Right renal cortex interstitium (tissue), 3 donors: ENCODE data around the gene MYCN. TPM values are rescaled to one million over a fixed set of nuclear protein-coding genes. Genes with fewer than 3 reads are reported as not detected.
"Not testable (repeated sequence)": the region's sequence is repeated elsewhere in the genome, so short reads cannot be mapped to it uniquely, and the experiment has no call there.

ENCODE experiments used
- DNase-seq, 3 donors: peaks; one replicate each; pipeline ENCODE4 v3.0.0-alpha.2; 2013; ENCODE audit warnings: low read depth in 3 of 3, low spot score in 2 of 3
- polyA plus RNA-seq, 3 donors: library from polyadenylated mRNA; unstranded; fragments of 120-200 nt; gene quantifications; one replicate each; pipeline ENCODE4 v1.2.1, GENCODE V29; 2013; ENCODE audit not compliant: insufficient read length in 3 of 3

The MYCN gene
- polyA plus RNA-seq, 3 donors = 28.5 to 34.2 (median 33.8) TPM

DNA sequence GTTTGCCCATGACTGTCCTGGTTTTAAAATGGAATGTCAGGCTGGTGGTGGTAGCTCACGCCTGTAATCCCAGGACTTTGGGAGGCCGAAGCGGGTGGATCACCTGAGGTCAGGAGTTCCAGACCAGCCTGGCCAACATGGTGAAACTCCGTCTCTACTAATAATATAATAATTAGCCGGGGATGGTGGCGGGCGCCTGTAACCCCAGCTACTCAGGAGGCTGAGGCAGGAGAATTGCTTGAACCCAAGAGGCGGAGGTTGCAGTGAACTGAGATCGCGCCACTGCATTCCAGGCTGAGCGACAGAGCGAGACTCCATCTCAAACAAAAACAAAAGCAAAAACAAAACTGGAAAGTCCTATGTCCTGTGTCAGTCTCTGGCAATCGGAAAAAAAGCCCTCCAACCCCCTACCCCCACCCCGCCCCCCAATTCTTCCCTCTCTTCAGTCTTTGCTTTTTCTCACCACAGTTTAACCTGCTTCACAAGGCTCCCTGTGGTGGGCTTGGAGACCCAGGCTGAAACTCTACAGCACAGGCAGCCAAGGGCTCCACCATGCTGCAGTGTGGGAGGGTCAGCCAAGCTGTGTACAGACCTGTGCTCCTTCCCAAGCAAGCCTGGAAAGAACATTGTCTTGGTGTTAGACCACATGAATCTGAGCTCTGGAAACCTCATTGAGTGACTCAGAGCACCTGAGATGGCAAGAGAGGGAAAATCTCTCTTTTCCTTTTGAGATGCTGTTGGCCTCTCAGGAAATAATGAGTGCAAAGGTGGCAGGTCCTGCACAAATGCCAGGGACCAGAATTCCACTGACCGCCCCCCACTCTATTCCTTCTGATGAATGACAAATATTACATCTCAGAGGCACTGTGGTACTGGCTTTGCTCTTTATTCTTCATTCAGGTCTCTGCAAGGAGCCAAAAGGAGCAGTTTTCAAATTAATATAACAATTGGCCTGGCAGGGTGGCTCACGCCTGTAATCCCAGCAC lies 16.7 kb downstream of the MYCN start:
- DNase-seq = no peak

DNA sequence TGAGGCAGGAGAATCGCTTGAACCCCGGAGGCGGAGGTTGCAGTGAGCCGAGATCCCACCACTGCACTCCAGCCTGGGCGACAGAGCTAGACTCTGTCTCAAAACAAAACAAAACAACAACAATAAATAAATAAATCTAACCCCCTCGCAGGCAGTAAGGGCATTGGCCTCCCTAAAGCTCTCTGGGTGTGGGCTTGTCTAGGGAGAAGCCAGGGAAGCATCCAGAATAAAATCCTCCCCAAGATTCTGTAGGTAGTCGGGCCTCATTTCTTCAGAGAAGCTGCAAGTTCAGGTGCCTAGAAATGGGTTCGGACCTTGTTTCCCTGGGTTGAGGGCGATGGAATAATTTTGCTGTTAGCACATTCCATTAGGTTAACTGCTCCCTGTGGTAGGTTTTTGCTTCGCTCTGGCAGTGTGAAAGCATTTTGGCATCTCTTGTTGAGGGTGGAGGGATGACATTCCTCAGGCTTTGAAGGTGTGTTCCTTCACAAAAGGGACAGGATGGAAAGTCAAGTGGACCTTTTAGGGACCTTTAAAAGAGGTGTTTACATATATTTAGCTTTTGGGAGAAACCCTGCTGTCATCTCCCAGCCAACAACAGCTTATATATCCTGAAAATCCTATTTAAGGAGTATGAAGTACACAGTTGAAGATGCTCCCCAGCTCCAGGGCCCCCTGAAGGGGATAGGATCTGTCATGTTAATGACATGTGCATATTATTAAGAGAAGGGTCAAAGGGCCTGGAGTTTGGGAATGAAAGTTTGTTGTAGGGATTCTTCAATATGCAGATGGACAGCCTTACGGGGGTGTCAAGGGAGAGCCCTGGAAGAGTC lies 17.7 kb downstream of the MYCN start:
- DNase-seq = no peak

DNA sequence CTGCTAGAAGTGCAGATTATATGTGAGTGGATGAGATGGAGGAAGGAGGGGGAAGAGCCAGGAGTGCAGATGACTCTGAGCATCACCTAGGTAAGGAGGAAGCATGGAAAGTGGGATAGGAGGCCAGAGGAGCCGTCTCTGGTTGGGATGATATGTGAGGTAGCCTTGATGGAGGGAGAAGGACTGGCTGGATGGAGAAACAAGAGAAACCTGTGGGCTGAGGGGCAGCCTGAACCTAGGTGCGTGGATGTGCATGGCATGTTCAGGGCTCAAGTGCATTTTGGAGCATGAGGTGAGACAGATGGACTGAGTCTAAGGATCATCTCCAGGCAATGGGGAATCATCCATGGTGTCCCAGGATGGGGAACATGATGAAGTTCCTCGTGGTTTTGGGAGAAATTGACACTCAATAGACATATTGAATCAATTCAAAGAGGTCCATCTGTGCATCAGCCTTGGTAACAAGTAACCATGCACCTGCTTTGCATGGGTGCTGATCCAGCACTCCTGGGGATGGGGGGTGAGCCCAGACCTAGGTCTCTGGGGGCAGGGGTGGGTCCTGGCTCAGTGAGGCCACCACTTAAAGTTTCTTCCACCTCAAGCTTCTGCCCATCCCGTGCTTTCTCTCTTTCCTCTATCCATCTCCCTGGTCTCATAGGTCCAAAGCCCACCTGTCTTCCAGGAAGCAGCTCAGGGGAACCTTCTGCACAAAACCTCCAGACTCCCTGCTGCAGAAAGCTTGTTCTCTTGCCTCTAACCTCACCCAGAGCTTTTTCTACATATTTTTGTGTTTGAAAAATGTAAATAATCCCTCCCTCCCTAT lies 19.2 kb downstream of the MYCN start:
- no peak for DNase-seq

DNA sequence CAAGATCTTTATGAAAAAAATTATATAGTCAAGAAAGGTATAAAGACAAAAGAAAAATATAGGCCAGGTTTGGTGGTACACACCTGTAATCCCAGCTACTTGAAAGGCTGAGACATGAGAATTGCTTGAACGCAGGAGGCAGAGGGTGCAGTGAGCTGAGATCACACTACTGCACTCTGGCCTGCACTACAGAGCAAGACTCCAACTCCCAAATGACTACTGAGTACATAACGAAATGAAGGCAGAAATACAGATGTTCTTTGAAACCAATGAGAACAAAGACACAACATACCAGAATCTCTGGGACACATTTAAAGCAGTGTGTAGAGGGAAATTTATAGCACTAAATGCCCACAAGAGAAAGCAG lies 19.8 kb downstream of the MYCN start:
- DNase-seq = not testable (repeated sequence)

DNA sequence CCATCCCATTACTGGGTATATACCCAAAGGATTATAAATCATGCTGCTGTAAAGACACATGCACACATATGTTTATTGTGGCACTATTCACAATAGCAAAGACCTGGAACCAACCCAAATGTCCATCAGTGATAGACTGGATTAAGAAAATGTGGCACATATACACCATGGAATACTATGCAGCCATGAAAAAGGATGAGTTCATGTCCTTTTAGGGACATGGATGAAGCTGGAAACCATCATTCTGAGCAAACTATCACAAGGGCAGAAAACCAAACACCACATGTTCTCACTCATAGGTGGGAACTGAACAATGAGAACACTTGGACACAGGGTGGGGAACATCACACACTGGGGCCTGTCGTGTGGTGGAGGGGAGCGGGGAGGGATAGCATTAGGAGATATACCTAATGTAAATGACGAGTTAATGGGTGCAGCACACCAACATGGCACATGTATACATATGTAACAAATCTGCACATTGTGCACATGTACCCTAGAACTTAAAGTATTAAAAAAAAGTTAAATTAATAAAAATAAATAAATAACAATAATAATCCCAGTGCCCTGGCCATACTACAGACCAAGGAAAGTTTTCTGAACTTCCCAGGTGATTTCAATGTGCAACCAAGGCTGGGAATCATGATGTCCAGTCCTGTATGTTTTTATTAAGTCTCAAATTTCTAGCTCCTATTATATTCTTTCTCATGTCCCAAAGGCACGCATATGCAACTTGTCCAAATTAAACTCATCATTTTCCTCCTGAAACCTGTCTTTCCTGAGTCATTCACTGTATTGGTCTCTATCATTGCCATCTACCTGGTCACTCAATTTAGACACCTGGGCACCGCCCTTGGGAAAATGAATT lies 23.0 kb downstream of the MYCN start:
- DNase-seq = not testable (repeated sequence)

DNA sequence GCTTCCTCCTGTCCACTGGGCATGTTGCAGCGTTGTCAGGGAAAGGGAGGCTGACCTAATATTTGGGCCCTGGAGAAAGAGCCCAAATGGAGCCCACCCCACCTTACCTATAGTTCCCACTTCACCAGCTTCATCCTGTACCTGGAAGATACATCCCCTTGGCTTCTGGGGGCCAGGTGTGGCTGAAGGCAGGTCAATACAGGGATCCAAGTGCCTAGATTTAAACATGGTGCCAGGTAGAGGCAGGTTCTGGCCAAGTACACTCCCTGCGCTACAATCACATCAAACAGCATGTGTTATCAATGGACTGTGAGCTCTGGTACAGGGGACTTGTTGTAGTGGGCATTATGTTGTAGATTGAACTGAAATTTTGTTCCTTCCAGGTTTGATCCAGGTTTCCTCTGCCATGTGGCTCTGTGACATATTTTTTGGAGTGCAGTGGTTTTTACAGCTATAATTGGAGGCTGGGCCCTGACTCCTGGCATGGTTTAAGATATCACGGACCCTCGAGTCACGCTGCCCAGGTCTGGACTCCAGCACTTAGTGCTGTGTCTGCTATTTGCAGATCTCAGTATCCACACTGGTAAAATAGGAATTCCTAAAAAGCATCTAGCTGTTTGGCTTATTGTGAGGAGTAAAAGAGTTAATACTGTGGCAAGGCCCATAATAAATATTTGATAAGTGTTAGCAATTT lies 23.8 kb downstream of the MYCN start:
- no peak for DNase-seq

DNA sequence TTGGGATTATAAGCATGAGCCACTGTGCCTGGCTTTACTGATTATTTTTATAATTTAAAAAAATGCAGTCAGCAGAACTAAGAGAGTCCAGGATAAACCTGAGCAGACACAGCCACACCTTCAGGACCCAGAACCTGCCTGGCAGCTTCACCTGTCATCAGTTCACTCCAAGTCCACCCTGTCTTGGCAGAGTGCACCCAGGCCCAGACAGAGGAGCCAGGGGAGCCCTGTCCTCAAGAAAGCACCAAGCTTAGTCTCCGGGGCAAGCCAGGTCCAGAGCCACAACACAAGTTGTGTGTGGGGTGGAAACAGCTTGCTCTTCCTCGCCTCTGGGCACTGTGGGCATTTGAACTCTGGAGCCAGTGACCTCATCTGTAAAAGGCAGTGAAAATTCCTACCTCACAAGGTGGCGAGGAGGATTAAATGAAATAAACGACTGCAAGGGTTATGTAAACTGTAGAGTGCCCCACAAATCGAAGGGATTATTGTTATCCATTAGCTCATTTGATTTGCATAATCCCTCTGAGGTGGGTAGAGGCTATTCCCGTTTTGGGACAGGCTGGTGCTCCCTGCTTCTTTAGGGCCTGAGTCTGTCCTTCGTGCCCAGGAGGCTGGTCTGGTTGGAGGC lies 24.7 kb downstream of the MYCN start:
- no peak for DNase-seq

DNA sequence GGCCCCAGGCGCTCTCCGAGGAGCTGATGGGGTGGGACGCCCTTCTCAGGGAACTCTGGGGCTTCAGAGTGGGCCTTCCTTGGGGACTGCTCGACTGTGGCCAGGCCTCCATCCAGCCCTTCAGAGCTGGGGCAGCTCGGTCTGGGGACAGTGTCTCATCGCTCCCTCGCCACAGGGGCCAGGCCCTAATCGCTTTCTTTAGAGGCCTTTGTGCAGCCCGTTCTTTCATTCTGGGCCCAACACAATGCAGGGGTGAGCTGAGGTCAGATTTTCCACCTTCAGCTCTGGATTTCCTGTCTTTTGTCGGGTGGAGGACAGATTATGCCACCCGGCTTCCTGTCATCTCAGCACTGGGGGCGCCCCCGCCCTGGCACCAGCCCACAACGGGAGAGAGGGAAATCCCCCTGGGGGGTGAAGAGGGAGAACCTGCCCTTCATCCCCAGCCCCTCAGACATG lies 25.2 kb downstream of the MYCN start:
- no peak for DNase-seq

DNA sequence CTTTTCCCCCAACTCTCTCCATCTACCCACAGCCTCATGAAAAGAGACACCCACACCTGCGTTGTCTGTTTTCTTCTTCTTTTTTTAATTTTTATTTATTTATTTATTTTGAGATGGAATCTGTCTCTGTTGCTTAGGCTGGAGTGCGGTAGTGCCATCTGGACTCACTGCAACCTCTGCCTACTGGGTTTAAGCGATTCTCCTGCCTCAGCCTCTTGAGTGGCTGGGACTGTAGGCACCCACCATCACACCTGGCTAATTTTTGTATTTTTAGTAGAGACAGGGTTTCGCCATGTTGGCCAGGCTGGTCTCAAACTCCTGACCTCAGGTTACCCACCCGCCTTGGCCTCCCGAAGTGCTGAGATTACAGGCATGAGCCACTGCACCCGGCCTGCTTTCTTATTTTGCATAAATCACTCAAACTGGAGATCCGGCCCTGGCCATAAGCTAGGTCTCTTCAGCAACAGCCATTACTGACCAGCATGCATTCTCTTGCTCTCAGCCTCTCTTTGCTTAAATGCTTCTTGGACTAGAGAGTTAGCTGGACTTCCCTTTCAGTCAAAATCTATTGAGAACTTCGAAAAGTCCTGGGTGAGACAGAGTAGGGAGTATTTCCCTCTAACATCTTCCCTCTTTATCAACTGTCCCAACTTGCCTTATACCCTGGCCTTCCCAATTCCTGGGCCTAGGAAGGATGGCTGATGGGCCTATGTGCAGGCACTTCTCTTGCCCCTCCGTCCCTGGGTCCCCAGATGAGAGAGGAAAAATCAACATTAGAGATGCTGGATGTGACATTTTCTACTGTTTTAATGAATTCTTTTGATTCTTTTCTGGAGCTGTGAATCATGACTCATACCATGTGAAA lies 27.3 kb downstream of the MYCN start:
- DNase-seq = no peak

DNA sequence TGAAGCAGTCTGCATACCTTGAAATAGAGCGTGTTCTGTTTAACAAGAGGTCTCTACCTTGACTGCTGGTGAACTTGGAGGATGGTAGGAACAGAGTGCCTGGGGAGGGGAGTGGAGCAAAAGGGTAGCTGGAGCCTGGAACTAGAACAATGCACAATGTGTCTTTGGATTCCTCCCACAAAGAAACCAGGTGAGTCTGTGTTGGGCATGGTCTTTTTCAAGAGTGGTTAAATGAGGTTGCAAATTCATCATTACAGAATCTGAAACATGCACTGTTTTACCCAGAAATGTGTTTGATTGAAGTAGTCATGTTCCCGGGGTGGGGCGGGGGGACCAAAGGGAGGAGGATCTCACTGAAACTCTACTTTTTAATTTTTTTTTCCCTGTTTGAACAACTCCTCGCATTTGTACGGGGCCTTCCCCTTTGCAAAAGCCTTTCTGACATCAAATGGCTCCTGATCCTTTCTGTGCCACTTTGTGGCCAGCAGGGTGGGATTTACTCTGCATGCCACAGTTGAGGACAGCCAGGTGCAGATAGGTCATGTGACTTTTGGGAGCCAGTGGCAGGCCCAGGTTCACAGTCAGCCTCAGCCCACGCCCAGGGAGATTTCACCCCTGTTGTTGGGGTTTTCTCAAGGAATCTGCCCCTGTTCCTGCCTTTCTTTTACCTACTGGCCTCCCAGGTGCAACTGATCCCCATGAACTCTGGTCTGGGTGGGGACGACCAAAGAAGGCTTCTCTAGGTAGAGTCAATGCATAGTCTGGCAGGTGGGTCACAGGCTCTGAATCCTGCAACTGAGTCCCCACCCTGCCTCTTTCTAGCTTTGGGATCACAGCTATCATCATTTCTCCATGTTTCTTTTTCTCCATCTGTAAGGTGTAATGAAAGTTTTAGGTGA lies 28.2 kb downstream of the MYCN start:
- DNase-seq = no peak

DNA sequence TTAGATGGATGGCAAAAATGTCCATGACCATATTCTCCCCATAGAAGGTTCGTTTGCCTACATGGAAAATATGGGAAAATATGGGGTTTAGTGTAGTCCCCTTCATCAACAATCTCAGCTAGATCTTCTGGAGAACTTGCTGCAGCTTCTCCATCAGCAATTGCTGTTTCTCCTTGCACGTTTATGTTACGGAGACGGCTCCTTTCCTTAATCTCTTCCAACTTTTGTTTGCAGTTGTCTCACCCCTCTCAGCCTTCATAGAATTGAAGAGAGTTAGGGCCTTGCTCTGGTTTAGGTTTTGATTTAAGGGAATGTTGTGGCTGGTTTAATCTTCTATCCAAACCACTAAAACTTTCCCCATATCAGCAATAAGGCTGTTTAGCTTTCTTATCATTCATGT lies 28.9 kb downstream of the MYCN start:
- DNase-seq = no peak

DNA sequence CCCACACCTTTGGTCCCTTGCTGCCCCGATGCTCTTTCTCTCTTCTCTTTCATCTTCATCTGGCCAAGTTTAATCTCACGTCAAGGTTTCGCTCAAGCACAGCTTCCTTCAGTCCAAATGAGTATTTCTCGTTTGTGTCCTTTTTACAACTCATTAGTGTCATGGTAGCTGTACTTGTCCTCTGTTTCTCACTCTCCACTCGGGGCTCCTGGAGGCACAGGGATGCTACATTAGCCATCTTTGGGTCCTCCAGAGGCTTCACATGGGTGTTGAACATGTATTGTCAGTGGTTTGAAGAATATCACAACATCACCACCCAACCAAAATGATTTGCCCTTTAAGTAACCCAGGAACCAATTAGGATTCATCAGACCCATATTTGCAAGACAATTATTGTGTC lies 30.4 kb downstream of the MYCN start:
- no peak for DNase-seq

DNA sequence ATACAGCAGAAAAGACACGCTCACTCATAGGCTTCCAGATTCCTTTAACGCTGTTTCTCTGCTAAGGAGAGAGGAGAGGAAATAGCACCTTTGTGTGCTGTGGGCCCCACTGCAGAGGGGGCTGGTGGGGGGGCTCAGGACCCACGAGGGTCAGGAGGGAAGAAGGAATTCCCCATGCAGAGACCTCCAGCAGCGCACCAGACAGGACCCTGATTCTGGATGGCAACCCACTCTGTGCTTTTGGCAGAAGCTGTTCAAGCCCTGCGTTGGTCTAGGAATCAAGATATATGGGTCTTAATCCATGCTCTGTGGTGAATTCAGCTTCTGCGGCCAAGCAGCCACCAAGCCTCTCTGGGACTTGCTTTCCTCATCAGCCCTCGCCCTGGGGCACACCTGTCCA lies 31.0 kb downstream of the MYCN start:
- no peak for DNase-seq

DNA sequence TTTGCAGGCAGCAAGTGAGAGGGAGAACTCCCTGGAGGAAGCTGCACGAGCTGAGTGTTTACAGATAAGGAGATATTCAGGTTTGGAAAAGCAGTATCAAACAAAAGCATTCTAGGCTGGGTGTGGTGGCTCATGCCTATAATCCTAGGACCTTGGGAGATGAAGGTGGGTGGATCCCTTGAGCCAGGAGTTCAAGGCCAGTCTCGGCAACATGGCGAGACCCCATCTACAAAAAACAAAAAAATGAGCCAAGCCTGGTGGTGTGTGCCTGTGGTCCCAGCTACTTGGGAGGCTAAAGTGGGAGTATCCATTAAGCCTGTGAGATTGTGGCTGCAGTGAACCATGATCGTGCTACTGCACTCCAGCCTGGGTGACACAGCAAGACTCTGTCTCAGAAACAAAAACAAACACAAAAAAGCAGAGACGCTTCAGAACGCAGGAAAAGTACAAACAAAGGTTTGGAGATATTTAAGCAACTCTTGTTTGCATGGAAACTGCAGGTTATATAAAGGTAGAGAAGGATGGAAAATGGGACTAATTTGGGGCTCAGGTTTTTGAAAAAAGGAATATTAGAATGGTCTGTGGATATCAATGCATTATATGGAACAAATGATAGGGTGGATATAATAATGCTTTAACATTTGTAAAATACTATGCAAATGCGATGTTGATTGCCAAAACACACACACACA lies 31.6 kb downstream of the MYCN start:
- no peak for DNase-seq

DNA sequence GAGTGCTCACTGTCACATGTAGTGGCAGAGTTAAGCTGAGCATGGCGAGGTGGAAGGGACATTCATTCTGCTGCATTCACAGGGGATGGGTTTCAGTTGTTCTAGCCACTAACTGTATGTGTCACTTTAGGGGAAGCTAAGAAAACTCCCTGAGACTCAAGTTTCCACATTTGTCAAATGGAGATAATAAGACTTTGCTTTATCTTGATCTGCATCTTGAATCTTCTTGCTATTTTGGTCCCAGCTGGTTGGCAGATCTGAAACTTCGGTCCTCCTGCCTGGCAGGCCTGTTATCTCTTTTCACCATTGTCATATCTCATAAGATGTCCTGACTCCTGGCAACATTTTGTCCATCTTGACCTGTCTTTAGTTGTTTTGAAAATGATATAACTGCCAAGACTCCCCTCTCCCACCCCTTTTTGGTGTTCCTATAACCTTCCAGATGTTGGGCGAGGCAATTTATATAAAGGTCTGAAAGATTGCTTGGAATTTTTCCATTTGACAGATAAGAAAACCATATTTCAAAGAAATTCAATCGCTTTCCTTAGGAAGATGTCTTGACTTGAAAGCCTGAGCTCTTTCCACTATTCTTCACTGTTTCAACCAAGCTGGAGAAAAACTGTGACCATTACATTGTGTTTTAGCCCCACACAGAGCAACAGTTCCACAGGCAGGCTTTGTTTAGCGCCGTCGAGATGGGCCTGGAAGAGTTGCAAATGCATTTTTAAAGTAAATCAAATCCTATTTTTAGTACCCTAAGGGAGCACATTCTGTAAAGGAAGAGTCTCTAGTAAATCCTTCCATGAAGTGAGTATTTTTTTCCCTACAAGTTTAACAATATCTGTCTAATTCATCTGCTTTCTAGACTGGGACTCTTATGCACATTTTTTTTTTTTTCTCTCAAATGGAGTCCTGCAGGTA lies 33.4 kb downstream of the MYCN start:
- DNase-seq = no peak
